K562 (cell line): ENCODE data around the gene APOBEC3G. TPM values are rescaled to one million over a fixed set of nuclear protein-coding genes. Genes with fewer than 3 reads are reported as not detected.
A peak's percentile ranks its signal among the peaks of the same experiment; 100 is the strongest.

Source experiments
- ATAC-seq: fragments of 200-7000 bp; cut with Tn5 transposase; 3 replicates; pipeline ENCODE4 v1.9.1; 2020; ENCODE audit warnings: moderate library complexity
- BruUV-seq: library from RNA; stranded (reverse); fragments of 400-500 nt; replicated peaks from 2 replicates; lab custom pipeline; 2021; lab: Mats Ljungman, UMichigan
- CTCF ChIA-PET: fragments of 300-600 bp; formaldehyde crosslinking; extraction: SDS; loops from one replicate; lab custom pipeline; 2021; ENCODE audit warnings: low intra/inter-chr PET ratio; lab: Yijun Ruan, JAX
- POLR2A ChIA-PET: fragments of 300-600, 350-650 bp; sonication (Branson Sonifier 250); formaldehyde crosslinking; extraction: SDS; loops from one replicate; lab custom pipeline; 2021; ENCODE audit warnings: antibody characterized with exemption, inconsistent platforms; lab: Yijun Ruan, JAX
- DNase-seq, 4 experiments: peaks; one replicate each; pipeline versions ENCODE4 v3.0.0 to v3.0.0-alpha.2; 2011 to 2018; ENCODE audit warnings: low spot score in 3 of 4, mixed read lengths in 3 of 4; ENCODE audit errors: extremely low read depth in 1 of 4
- FAIRE-seq: peaks from 2 replicates; lab custom pipeline; 2011; peaks lifted over from hg19 to GRCh38; lab: Jason Lieb, UNC
- H2AFZ ChIP-seq: 2 replicates; pipeline ENCODE4 v1.6.0; 2011; ENCODE audit warnings: low read depth, low read length, control low read depth, inconsistent platforms
- H3K27ac ChIP-seq: fragments of 200-600 bp; 3 replicates; pipeline ENCODE4 v1.8.0; 2011; ENCODE audit warnings: low read depth, mild to moderate bottlenecking, control low read depth, inconsistent platforms, low read length, moderate library complexity, mixed read lengths; ENCODE audit errors: extremely low read depth
- H3K27me3 ChIP-seq, 2 experiments: fragments of 300-600 bp in 1 of 2; 2 replicates in 1 of 2; 3 replicates in 1 of 2; pipeline versions ENCODE4 v1.6.0 to v1.8.0; 2011; ENCODE audit warnings: inconsistent platforms in 2 of 2, low read length in 2 of 2, mild to moderate bottlenecking in 1 of 2, mixed read lengths in 1 of 2, moderate library complexity in 1 of 2; ENCODE audit not compliant: control insufficient read depth in 2 of 2, insufficient read depth in 2 of 2
- H3K36me3 ChIP-seq: fragments of 300-600 bp; 3 replicates; pipeline ENCODE4 v1.8.0; 2011; ENCODE audit warnings: mild to moderate bottlenecking, low read length, inconsistent platforms; ENCODE audit not compliant: control insufficient read depth, insufficient read depth
- H3K4me1 ChIP-seq, 2 experiments: fragments of 200-600 bp in 1 of 2; replicated peaks in 1 of 2; 2 replicates in 1 of 2; 3 replicates in 1 of 2; pipeline versions ENCODE4 v1.5.1 to v1.8.0; 2011; ENCODE audit warnings: inconsistent platforms in 2 of 2, low read length in 2 of 2, mild to moderate bottlenecking in 1 of 2, mixed read lengths in 1 of 2, moderate library complexity in 1 of 2; ENCODE audit not compliant: control insufficient read depth in 2 of 2, insufficient read depth in 2 of 2
- H3K4me2 ChIP-seq: 2 replicates; pipeline ENCODE4 v1.6.1; 2011; ENCODE audit warnings: low read length, control low read depth, inconsistent platforms, mixed read lengths; ENCODE audit not compliant: insufficient read depth
- H3K4me3 ChIP-seq: fragments of 200-600 bp; sonication (generic), shearing (Covaris generic); 2 replicates; pipeline ENCODE4 v1.5.1; 2016; ENCODE audit warnings: control low read depth, inconsistent platforms
- H3K79me2 ChIP-seq: fragments of 200-600 bp; 3 replicates; pipeline ENCODE4 v1.8.0; 2011; ENCODE audit warnings: low read length, inconsistent platforms; ENCODE audit not compliant: control insufficient read depth, insufficient read depth
- H3K9ac ChIP-seq, 2 experiments: 2 replicates each; pipeline versions ENCODE4 v1.6.0 to v1.6.1; 2011; ENCODE audit warnings: low read depth in 2 of 2, low read length in 2 of 2, control low read depth in 1 of 2, inconsistent platforms in 1 of 2, mild to moderate bottlenecking in 1 of 2, mixed read lengths in 1 of 2; ENCODE audit not compliant: insufficient read depth in 1 of 2
- H3K9me1 ChIP-seq: one replicate; pipeline ENCODE4 v1.6.0; 2011; ENCODE audit warnings: inconsistent platforms, mild to moderate bottlenecking, low read length, moderate library complexity; ENCODE audit not compliant: control insufficient read depth, insufficient read depth
- H3K9me3 ChIP-seq: replicated peaks from 2 replicates; pipeline ENCODE4 v1.5.1; 2011; ENCODE audit warnings: low read depth, low read length, inconsistent platforms; ENCODE audit not compliant: control insufficient read depth, insufficient read depth
- H4K20me1 ChIP-seq: replicated peaks from 2 replicates; pipeline ENCODE4 v1.6.1; 2011; ENCODE audit warnings: low read length, inconsistent platforms, mixed read lengths; ENCODE audit not compliant: control insufficient read depth, insufficient read depth
- GTF2B ChIP-seq: IDR thresholded peaks from 2 replicates; pipeline ENCODE4 v1.6.1; 2011; ENCODE audit not compliant: insufficient read length; ENCODE audit errors: extremely low read depth
- ZBTB26 ChIP-seq: fragments of 450-650 bp; formaldehyde crosslinking; IDR thresholded peaks from 2 replicates; pipeline ENCODE4 v1.4.0; 2022; ENCODE audit warnings: missing genetic modification characterization
- WGBS: fragments of 100-300 bp; shearing (Covaris generic); methylation state at CpG from one replicate; pipeline ENCODE4 v1.1.6; 2016; ENCODE audit warnings: low coverage, mixed read lengths; ENCODE audit not compliant: insufficient coverage; ENCODE audit errors: missing lambda C conversion rate; 5-methylcytosine and 5-hydroxymethylcytosine counted together
- in situ Hi-C: fragments of 300-500 bp; cut with MboI; formaldehyde crosslinking; loops from 4 replicates; pipeline ENCODE4 v1.15.0; 2018; ENCODE audit warnings: inconsistent platforms, mixed read lengths
- intact Hi-C: fragments of 100-400 bp; cut with micrococcal nuclease; formaldehyde crosslinking; loops from 2 replicates; pipeline ENCODE4 v1.14.2; 2022
- polyA plus RNA-seq, 8 experiments: library from polyadenylated mRNA; depleted of rRNA in 4 of 8; stranded (reverse) in 5 of 8; unstranded in 3 of 8; fragments of >200 nt; fragmentation: Nextera tagmentation in 2 of 8; fragmentation: Illumina TruSeq in 1 of 8; extraction: Ambion mirVana in 2 of 8; extraction: Trizol in 1 of 8; gene quantifications; 2 replicates each; pipeline versions ENCODE4 v1.2.1 to v1.2.3, GENCODE V29; 2011 to 2014; ENCODE audit warnings: inconsistent platforms in 1 of 8, missing spikeins in 1 of 8
- total RNA-seq, 7 experiments: library from RNA; depleted of rRNA in 6 of 7; stranded (reverse); fragments of >200 nt in 6 of 7; fragmentation: Illumina TruSeq in 2 of 7; extraction: Trizol in 2 of 7; gene quantifications; 2 replicates each; pipeline versions ENCODE4 v1.2.1 to v1.2.3, GENCODE V29; 2011 to 2021; ENCODE audit warnings: low replicate concordance in 1 of 7

The APOBEC3G gene
- total and polyA plus RNA-seq, 9 of the 15 experiments (the other 6 are each of a cell fraction or from before 2014, with no cell fraction given) = 5.2 to 20.8 (median 11.4) TPM

- in situ Hi-C loops = no loop called here
These were observed 46.9 kb downstream of the APOBEC3G start for GRCh38 chr22:39123751-39124581.

More at GRCh38 chr22:39123751-39124581, 46.9 kb downstream of the APOBEC3G start:
- Histone ChIP-seq H3K4me3 (no peak overlapping the region), H3K9me1 (no peaks in the 10 kb centered on the region), H2AFZ (no peak overlapping the region), H3K9ac (no peak overlapping the region), H3K4me1 (peaks cover 0 to 2% of the 10 kb centered on the region in 2 experiments; a peak in 1 of 5 replicates), H3K27ac (no peak overlapping the region), H4K20me1 (no peaks in the 10 kb centered on the region), H3K27me3 (no peaks in the 10 kb centered on the region), H3K79me2 (no peaks in the 10 kb centered on the region), H3K36me3 (no peaks in the 10 kb centered on the region), H3K4me2 (no peak overlapping the region), H3K9me3 (no peaks in the 10 kb centered on the region)
- peak in 1 of 4 experiments; percentile 4 for DNase-seq
- ATAC-seq = no peak
- ChIA-PET POLR2A (interaction anchor here (0.6 to 0.7 kb wide), 2 partner anchors 196 to 209 kb away, joined by 3 read pairs; no protein-coding TSS in a partner anchor), CTCF (no interaction called here)
- no peak for FAIRE-seq
- BruUV-seq = no TSS peak
- intact Hi-C loops = loop anchor here (5.0 kb wide), 1 partner anchor 357 kb away; no protein-coding TSS in a partner anchor
- TF ChIP-seq GTF2B = no peak
- TF ChIP-seq ZBTB26 (CRISPR knock-in tag) = no peak
- WGBS = 29% methylated on average over 7 of the region's 33 CpGs
